HEK293 (cell line): Measurements from ENCODE around the gene MED13L.
A peak's percentile ranks its signal among the peaks of the same experiment; 100 is the strongest.

Experiments used
- BCL11A ChIP-seq: fragments of 450-650 bp; formaldehyde crosslinking; IDR thresholded peaks from 2 replicates; pipeline ENCODE4 v1.5.1; 2016; ENCODE audit warnings: low read depth, missing biosample characterization, missing genetic modification characterization
- FEZF1 ChIP-seq: fragments of 450-650 bp; formaldehyde crosslinking; IDR thresholded peaks from 2 replicates; pipeline ENCODE4 v1.5.1; 2016; ENCODE audit warnings: missing biosample characterization, missing genetic modification characterization
- GLIS1 ChIP-seq: fragments of 450-650 bp; formaldehyde crosslinking; IDR thresholded peaks from 2 replicates; pipeline ENCODE4 v1.5.1; 2016; ENCODE audit warnings: missing biosample characterization, missing genetic modification characterization
- GLIS2 ChIP-seq: fragments of 450-650 bp; formaldehyde crosslinking; IDR thresholded peaks from 2 replicates; pipeline ENCODE4 v1.5.1; 2016; ENCODE audit warnings: missing biosample characterization, missing genetic modification characterization
- HOXD13 ChIP-seq: sonication (generic); formaldehyde crosslinking; IDR thresholded peaks from 2 replicates; pipeline ENCODE4 v1.8.0; 2022; ENCODE audit warnings: missing genetic modification reagents, borderline replicate concordance
- KLF10 ChIP-seq: fragments of 450-650 bp; IDR thresholded peaks from 2 replicates; pipeline ENCODE4 v1.5.1; 2018; ENCODE audit warnings: missing biosample characterization, mild to moderate bottlenecking, missing genetic modification characterization
- OSR2 ChIP-seq: fragments of 450-650 bp; formaldehyde crosslinking; IDR thresholded peaks from 2 replicates; pipeline ENCODE4 v1.5.1; 2016; ENCODE audit warnings: missing biosample characterization, missing genetic modification characterization
- PRDM4 ChIP-seq: fragments of 450-650 bp; formaldehyde crosslinking; IDR thresholded peaks from 2 replicates; pipeline ENCODE4 v1.5.1; 2017; ENCODE audit warnings: missing biosample characterization, missing genetic modification characterization
- SCRT1 ChIP-seq: fragments of 450-650 bp; formaldehyde crosslinking; IDR thresholded peaks from 2 replicates; pipeline ENCODE4 v1.5.1; 2016; ENCODE audit warnings: missing biosample characterization, missing genetic modification characterization, borderline replicate concordance
- TRIM28 ChIP-seq: IDR thresholded peaks from 2 replicates; pipeline ENCODE4 v1.6.1; 2011; ENCODE audit warnings: low read length, control low read depth, borderline replicate concordance
- ZBTB21 ChIP-seq: fragments of 450-650 bp; formaldehyde crosslinking; IDR thresholded peaks from 2 replicates; pipeline ENCODE4 v1.5.1; 2017; ENCODE audit warnings: missing biosample characterization, missing genetic modification characterization
- ZBTB48 ChIP-seq: fragments of 450-650 bp; formaldehyde crosslinking; IDR thresholded peaks from 2 replicates; pipeline ENCODE4 v1.5.1; 2016; ENCODE audit warnings: missing biosample characterization, missing genetic modification characterization
- ZBTB8A ChIP-seq: fragments of 450-650 bp; formaldehyde crosslinking; IDR thresholded peaks from 2 replicates; pipeline ENCODE4 v1.5.1; 2016; ENCODE audit warnings: missing biosample characterization, missing genetic modification characterization
- ZFHX2 ChIP-seq: fragments of 450-650 bp; formaldehyde crosslinking; conservative IDR thresholded peaks from 2 replicates; pipeline ENCODE4 v1.5.1; 2016; ENCODE audit warnings: missing biosample characterization, missing genetic modification characterization
- ZFP41 ChIP-seq: fragments of 450-650 bp; formaldehyde crosslinking; IDR thresholded peaks from 2 replicates; pipeline ENCODE4 v1.5.1; 2016; ENCODE audit warnings: missing biosample characterization, missing genetic modification characterization, borderline replicate concordance
- ZNF155 ChIP-seq: fragments of 450-650 bp; formaldehyde crosslinking; IDR thresholded peaks from 2 replicates; pipeline ENCODE4 v1.5.1; 2016; ENCODE audit warnings: missing biosample characterization, missing genetic modification characterization
- ZNF169 ChIP-seq: fragments of 450-650 bp; formaldehyde crosslinking; IDR thresholded peaks from 2 replicates; pipeline ENCODE4 v1.5.1; 2016; ENCODE audit warnings: missing biosample characterization, missing genetic modification characterization
- ZNF214 ChIP-seq: fragments of 450-650 bp; formaldehyde crosslinking; IDR thresholded peaks from 2 replicates; pipeline ENCODE4 v1.5.1; 2017; ENCODE audit warnings: missing biosample characterization, mild to moderate bottlenecking, missing genetic modification characterization, borderline replicate concordance
- ZNF292 ChIP-seq: fragments of 450-650 bp; formaldehyde crosslinking; IDR thresholded peaks from 2 replicates; pipeline ENCODE4 v1.5.1; 2016; ENCODE audit warnings: low read depth, missing biosample characterization, missing genetic modification characterization, borderline replicate concordance
- ZNF37A ChIP-seq: fragments of 450-650 bp; IDR thresholded peaks from 2 replicates; pipeline ENCODE4 v1.5.1; 2018; ENCODE audit warnings: missing biosample characterization, missing genetic modification characterization
- ZNF404 ChIP-seq: fragments of 450-650 bp; formaldehyde crosslinking; IDR thresholded peaks from 2 replicates; pipeline ENCODE4 v1.5.1; 2017; ENCODE audit warnings: missing biosample characterization, missing genetic modification characterization
- ZNF423 ChIP-seq: fragments of 450-650 bp; formaldehyde crosslinking; IDR thresholded peaks from 2 replicates; pipeline ENCODE4 v1.5.1; 2016; ENCODE audit warnings: missing biosample characterization, missing genetic modification characterization
- ZNF521 ChIP-seq: fragments of 450-650 bp; formaldehyde crosslinking; IDR thresholded peaks from 2 replicates; pipeline ENCODE4 v1.5.1; 2017; ENCODE audit warnings: missing biosample characterization, mild to moderate bottlenecking, missing genetic modification characterization
- ZNF549 ChIP-seq: fragments of 450-650 bp; IDR thresholded peaks from 2 replicates; pipeline ENCODE4 v1.5.1; 2018; ENCODE audit warnings: missing biosample characterization, missing genetic modification characterization, mild to moderate bottlenecking, inconsistent platforms, moderate library complexity
- ZNF561 ChIP-seq: fragments of 450-650 bp; IDR thresholded peaks from 2 replicates; pipeline ENCODE4 v1.5.1; 2018; ENCODE audit warnings: missing biosample characterization, missing genetic modification characterization, borderline replicate concordance
- ZNF600 ChIP-seq: fragments of 450-650 bp; formaldehyde crosslinking; IDR thresholded peaks from 2 replicates; pipeline ENCODE4 v1.5.1; 2016; ENCODE audit warnings: missing biosample characterization, missing genetic modification characterization
- ZNF610 ChIP-seq: fragments of 450-650 bp; formaldehyde crosslinking; IDR thresholded peaks from 2 replicates; pipeline ENCODE4 v1.5.1; 2016; ENCODE audit warnings: missing biosample characterization, missing genetic modification characterization, borderline replicate concordance
- ZNF621 ChIP-seq: fragments of 450-650 bp; formaldehyde crosslinking; IDR thresholded peaks from 2 replicates; pipeline ENCODE4 v1.5.1; 2017; ENCODE audit warnings: missing biosample characterization, missing genetic modification characterization
- ZNF623 ChIP-seq: fragments of 450-650 bp; formaldehyde crosslinking; IDR thresholded peaks from 2 replicates; pipeline ENCODE4 v1.5.1; 2016; ENCODE audit warnings: missing biosample characterization, missing genetic modification characterization
- ZNF645 ChIP-seq: fragments of 450-650 bp; formaldehyde crosslinking; IDR thresholded peaks from 2 replicates; pipeline ENCODE4; 2016; ENCODE audit warnings: missing biosample characterization, missing genetic modification characterization
- ZNF677 ChIP-seq: fragments of 450-650 bp; IDR thresholded peaks from 2 replicates; pipeline ENCODE4 v1.5.0; 2018; ENCODE audit warnings: missing biosample characterization, mild to moderate bottlenecking, missing genetic modification characterization, moderate library complexity
- ZNF747 ChIP-seq: fragments of 450-650 bp; formaldehyde crosslinking; IDR thresholded peaks from 2 replicates; pipeline ENCODE4 v1.5.1; 2016; ENCODE audit warnings: missing biosample characterization, missing genetic modification characterization
- ZNF768 ChIP-seq: fragments of 450-650 bp; formaldehyde crosslinking; IDR thresholded peaks from 2 replicates; pipeline ENCODE4 v1.5.1; 2018; ENCODE audit warnings: missing biosample characterization, mild to moderate bottlenecking, missing genetic modification characterization
- ZNF776 ChIP-seq: fragments of 450-650 bp; formaldehyde crosslinking; IDR thresholded peaks from 2 replicates; pipeline ENCODE4 v1.5.0; 2017; ENCODE audit warnings: missing biosample characterization, missing genetic modification characterization, borderline replicate concordance
- ZNF785 ChIP-seq: fragments of 450-650 bp; formaldehyde crosslinking; IDR thresholded peaks from 2 replicates; pipeline ENCODE4 v1.5.1; 2016; ENCODE audit warnings: missing biosample characterization, missing genetic modification characterization
- ZSCAN16 ChIP-seq: fragments of 450-650 bp; formaldehyde crosslinking; IDR thresholded peaks from 2 replicates; pipeline ENCODE4 v1.5.1; 2016; ENCODE audit warnings: missing biosample characterization, missing genetic modification characterization
- TF ChIP-seq, protein P1 (sequence below): fragments of 450-650 bp; formaldehyde crosslinking; IDR thresholded peaks from 2 replicates; pipeline ENCODE4 v1.5.1; 2016; ENCODE audit warnings: missing biosample characterization, missing genetic modification characterization
- TF ChIP-seq, protein P2 (sequence below): fragments of 450-650 bp; IDR thresholded peaks from 2 replicates; pipeline ENCODE4 v1.5.1; 2018; ENCODE audit warnings: missing biosample characterization, mild to moderate bottlenecking, missing genetic modification characterization

MED13L gene

GRCh38 chr12:116157845-116158267 is 119.6 kb downstream of the MED13L start (continued):
- no peak for TF ChIP-seq ZNF645
- no peak for TF ChIP-seq KLF10 (tag by site-specific recombination)
- no peak for TF ChIP-seq ZSCAN16 (tag by site-specific recombination)
- TF ChIP-seq ZNF610 (tag by site-specific recombination) = no peak
- TF ChIP-seq ZNF785 (tag by site-specific recombination) = no peak
- TF ChIP-seq TRIM28 = peak; percentile 52; the same call in 1 of the 2 replicates
- TF ChIP-seq ZNF214 (tag by site-specific recombination) = no peak
- TF ChIP-seq ZNF677 (tag by site-specific recombination) = no peak
- no peak for TF ChIP-seq ZNF37A (tag by site-specific recombination)
- TF ChIP-seq ZBTB48 (tag by site-specific recombination) = peak; percentile 57; the same call in 1 of the 2 replicates
- TF ChIP-seq ZFHX2 = no peak
- TF ChIP-seq ZBTB21 (tag by site-specific recombination) = no peak
- TF ChIP-seq GLIS1 (tag by site-specific recombination) = no peak
- no peak for TF ChIP-seq GLIS2 (tag by site-specific recombination)
- TF ChIP-seq ZNF169 (tag by site-specific recombination) = no peak
- TF ChIP-seq HOXD13 (CRISPR knock-in tag) = no peak
- TF ChIP-seq ZFP41 (tag by site-specific recombination) = no peak
- no peak for TF ChIP-seq PRDM4 (tag by site-specific recombination)
- no peak for TF ChIP-seq ZNF768 (tag by site-specific recombination)
- TF ChIP-seq ZNF404 (tag by site-specific recombination) = no peak
- TF ChIP-seq ZNF623 = no peak
- no peak for TF ChIP-seq ZNF155 (tag by site-specific recombination)
- no peak for TF ChIP-seq ZNF561 (tag by site-specific recombination)
- no peak for TF ChIP-seq ZNF776 (tag by site-specific recombination)
- no peak for TF ChIP-seq ZNF621 (tag by site-specific recombination)
- peak; percentile 77 for TF ChIP-seq OSR2
- no peak for TF ChIP-seq ZNF521 (tag by site-specific recombination)
- TF ChIP-seq BCL11A = no peak
- TF ChIP-seq, protein P1, sequence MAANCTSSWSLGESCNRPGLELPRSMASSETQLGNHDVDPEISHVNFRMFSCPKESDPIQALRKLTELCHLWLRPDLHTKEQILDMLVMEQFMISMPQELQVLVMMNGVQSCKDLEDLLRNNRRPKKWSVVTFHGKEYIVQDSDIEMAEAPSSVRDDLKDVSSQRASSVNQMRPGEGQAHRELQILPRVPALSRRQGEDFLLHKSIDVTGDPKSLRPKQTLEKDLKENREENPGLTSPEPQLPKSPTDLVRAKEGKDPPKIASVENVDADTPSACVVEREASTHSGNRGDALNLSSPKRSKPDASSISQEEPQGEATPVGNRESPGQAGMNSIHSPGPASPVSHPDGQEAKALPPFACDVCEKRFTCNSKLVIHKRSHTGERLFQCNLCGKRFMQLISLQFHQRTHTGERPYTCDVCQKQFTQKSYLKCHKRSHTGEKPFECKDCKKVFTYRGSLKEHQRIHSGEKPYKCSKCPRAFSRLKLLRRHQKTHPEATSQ (tag by site-specific recombination) = no peak
- no peak for TF ChIP-seq ZNF747 (tag by site-specific recombination)
- no peak for TF ChIP-seq ZNF549 (tag by site-specific recombination)
- no peak for TF ChIP-seq ZNF423
- TF ChIP-seq ZBTB8A = no peak
- TF ChIP-seq SCRT1 (tag by site-specific recombination) = 0 out of 2 replicates have a peak, but pooled peaks have one; percentile 55
- TF ChIP-seq ZNF292 (tag by site-specific recombination) = no peak
- no peak for TF ChIP-seq FEZF1 (tag by site-specific recombination)
- TF ChIP-seq, protein P2, sequence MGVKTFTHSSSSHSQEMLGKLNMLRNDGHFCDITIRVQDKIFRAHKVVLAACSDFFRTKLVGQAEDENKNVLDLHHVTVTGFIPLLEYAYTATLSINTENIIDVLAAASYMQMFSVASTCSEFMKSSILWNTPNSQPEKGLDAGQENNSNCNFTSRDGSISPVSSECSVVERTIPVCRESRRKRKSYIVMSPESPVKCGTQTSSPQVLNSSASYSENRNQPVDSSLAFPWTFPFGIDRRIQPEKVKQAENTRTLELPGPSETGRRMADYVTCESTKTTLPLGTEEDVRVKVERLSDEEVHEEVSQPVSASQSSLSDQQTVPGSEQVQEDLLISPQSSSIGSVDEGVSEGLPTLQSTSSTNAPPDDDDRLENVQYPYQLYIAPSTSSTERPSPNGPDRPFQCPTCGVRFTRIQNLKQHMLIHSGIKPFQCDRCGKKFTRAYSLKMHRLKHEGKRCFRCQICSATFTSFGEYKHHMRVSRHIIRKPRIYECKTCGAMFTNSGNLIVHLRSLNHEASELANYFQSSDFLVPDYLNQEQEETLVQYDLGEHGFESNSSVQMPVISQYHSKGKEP (tag by site-specific recombination) = 0 out of 2 replicates have a peak, but pooled peaks have one; percentile 17
- peak; percentile 95 for TF ChIP-seq ZNF600 (tag by site-specific recombination)
